NCI-H2196 treated with DMSO at 0.1 percent for 48 hours (cell line): ENCODE measurements around the gene TRIM49D2.
"Not testable (repeated sequence)": the region's sequence is repeated elsewhere in the genome, so short reads cannot be mapped to it uniquely, and the experiment has no call there.

Experiments used
- DNase-seq: peaks from one replicate; lab custom pipeline; 2025; ENCODE audit not compliant: unreplicated experiment; lab: John Stamatoyannopoulos, UW

Gene TRIM49D2

GRCh38 chr11:89923764-89924163 is at the start of gene TRIM49D2:
Gene TRIM49D2, plus strand, starts transcription at chr11:89924064. Its CDS starts 2,698 bp downstream, at chr11:89926762.
- DNase-seq = not testable (repeated sequence)

DNA sequence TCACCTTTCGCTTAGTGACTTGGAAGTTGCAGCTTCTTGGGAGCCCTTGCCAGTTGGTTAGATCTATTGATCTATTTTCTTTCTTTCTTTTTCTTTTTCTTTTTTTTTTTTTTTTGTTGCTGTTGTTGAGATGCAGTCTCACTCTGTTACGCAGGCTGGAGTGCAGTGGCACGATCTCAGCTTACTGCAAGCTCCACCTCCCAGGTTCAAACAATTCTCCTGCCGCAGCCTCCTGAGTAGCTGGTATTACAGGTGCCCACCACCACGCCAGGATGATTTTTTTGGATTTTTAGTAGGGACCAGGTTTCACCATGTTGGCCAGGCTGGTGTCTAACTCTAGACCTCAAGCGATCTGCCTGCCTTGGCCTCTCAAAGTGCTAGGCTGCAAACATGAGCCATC is 46.4 kb upstream of the TRIM49D2 start:
- not testable (repeated sequence) for DNase-seq

GRCh38 chr11:89893245-89893644 is 30.6 kb upstream of the TRIM49D2 start:
- DNase-seq = not testable (repeated sequence)

DNA sequence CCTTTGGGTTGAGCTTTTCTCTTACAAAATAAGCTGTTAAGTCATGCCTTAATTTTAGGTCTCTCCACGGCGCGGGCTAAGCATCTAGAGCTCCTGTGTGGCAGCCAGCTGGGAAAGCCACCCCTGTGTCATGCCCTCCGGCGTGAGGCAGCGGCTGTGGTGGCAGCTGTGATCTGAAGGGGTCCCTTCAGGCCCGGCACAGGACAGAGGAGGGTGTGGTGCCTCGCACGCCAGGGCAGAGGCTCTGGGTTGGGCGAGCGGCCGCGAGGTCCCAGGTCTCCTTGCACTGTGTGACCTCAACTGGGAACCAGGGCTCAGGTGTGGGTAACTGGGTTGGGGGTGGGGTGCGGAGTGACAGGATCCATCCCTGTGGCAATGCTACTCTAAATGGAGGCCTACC is 23.1 kb upstream of the TRIM49D2 start:
- not testable (repeated sequence) for DNase-seq

GRCh38 chr11:89922195-89922660 is 1.6 kb upstream of the TRIM49D2 start, which contains the start of gene TRIM49D1:
Gene TRIM49D1, minus strand, starts transcription at chr11:89922245. Its CDS starts 4,535 bp downstream, at chr11:89917710.
- no peak for DNase-seq

DNA sequence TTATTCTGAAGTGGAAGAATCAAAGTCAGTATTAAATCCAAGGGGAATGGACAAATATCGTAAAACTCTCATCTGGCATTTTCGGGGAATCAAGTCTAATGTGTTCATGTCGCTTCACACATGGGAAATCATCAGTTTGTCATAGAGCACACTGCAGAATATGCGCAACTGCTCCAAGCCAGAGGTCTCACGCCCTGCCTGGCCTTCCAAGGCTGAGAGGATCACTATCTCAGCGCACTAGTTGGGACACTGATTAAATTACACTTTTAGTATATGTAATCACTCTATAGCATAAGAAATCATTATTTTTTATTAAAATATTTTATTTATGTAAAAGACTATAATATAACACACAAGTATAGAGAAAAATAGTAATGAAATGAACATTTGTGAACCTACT is 37.0 kb downstream of the TRIM49D2 start:
- DNase-seq = not testable (repeated sequence)

- not testable (repeated sequence) for DNase-seq
Observed at GRCh38 chr11:89965737-89966136, 41.9 kb downstream of the TRIM49D2 start, which contains the start of gene TRIM64. Gene TRIM64, plus strand, starts transcription at chr11:89966037. Its CDS starts 2,467 bp downstream, at chr11:89968504.
